ENCODE results near the gene STX19.
"Not testable (repeated sequence)": the region's sequence is repeated elsewhere in the genome, so short reads cannot be mapped to it uniquely, and the experiment has no call there.

STX19 gene

GRCh38 chr3:93973131-93974126 is 55.0 kb downstream of the STX19 start, which contains the start of gene PROS1:
Gene PROS1 (minus strand): TSS chr3:93973896. CDS start chr3:93973749, 147 bp downstream.
- peak; percentile 71 for DNase-seq (ENCODE audit: low spot score)

DNA sequence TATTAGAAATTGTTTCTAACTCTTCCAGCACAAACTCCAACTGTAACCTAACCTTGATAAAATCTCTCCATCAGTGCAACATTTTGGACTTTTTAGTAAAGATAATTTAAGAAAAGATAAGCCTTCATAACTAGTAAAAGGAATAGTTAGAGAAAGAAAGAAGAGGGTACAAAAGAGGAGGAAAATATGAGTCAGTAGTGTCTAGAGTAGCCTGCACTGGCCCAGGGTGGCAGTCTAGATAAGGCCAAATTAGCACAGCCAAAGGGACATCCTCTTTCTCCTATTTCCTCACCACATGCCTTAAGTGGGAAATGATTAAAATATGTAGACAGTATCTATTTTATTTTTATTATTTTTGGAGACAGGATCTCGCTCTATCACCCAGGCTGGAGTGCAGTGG is 58.4 kb downstream of the STX19 start:
- DNase-seq (ENCODE audit: low spot score), result peak; percentile 22

DNA sequence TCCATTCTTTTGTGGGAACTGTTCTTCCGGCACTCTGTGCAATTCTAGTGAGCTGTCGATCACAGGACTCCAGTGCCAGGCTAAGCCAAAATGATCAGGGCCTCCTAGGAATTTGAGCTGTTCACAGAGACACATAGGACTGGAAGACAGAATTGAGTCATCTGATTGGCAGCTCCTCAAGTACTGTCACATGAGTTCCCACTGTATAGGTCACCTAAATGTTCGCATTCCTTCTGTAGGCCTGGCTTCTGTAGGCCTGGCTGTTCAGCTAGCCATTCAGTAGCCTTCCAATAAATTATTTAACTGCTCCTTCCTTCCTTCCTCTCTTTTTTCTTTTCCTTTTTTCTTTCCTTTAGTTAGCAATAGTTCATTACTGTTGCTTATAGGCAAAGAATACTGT is 59.0 kb downstream of the STX19 start:
- DNase-seq (ENCODE audit: low spot score), result no peak

GRCh38 chr3:93965106-93965505 is 63.3 kb downstream of the STX19 start:
- DNase-seq (ENCODE audit: low spot score), result not testable (repeated sequence)
